NCI-H1417 treated with DMSO at 0.1 percent for 48 hours (cell line): Measurements from ENCODE around the gene RPAP2.

Source experiments
- DNase-seq: peaks from one replicate; lab custom pipeline; 2025; lab: John Stamatoyannopoulos, UW

The RPAP2 gene

GRCh38 chr1:92447033-92447681 lies 148.3 kb downstream of the RPAP2 start:
- no peak for DNase-seq

GRCh38 chr1:92447976-92448375 lies 149.1 kb downstream of the RPAP2 start:
- no peak for DNase-seq
